ENCODE measurements around the gene FRY. TPM values are rescaled to one million over a fixed set of nuclear protein-coding genes. Genes with fewer than 3 reads are reported as not detected.

The FRY gene
- total RNA-seq, 2 donors from 2014 or later, result 122 to 165 TPM

DNA sequence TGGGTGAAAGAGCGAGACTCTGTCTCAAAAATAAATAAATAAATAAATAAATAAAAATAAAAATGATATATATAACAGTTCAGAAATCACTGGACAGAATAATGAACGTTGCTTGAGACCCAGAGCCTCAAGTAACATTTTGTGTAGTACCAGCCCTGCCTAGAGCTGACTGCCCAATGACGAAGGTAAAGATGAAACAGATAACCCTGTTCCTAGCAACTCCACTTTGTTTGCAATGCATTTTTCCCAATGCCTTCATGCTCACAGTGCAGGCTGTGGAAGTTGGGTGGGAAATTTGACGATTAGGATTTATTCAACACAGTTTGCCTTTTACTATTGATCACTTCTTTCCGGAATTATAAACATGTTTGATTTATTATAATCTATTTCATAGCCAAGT lies 22.2 kb upstream of the FRY start:
- TF ChIP-seq, protein P1, sequence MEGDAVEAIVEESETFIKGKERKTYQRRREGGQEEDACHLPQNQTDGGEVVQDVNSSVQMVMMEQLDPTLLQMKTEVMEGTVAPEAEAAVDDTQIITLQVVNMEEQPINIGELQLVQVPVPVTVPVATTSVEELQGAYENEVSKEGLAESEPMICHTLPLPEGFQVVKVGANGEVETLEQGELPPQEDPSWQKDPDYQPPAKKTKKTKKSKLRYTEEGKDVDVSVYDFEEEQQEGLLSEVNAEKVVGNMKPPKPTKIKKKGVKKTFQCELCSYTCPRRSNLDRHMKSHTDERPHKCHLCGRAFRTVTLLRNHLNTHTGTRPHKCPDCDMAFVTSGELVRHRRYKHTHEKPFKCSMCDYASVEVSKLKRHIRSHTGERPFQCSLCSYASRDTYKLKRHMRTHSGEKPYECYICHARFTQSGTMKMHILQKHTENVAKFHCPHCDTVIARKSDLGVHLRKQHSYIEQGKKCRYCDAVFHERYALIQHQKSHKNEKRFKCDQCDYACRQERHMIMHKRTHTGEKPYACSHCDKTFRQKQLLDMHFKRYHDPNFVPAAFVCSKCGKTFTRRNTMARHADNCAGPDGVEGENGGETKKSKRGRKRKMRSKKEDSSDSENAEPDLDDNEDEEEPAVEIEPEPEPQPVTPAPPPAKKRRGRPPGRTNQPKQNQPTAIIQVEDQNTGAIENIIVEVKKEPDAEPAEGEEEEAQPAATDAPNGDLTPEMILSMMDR (IDR thresholded peaks at IDR 0.05), result no peak
- Histone ChIP-seq H3K27ac (no peak overlapping the region), H3K36me3 (no peaks in the 10 kb centered on the region), H3K9me3 (no peaks in the 10 kb centered on the region), H3K4me3 (no peak overlapping the region), H3K27me3 (replicated peaks; ENCODE audit: insufficient read depth) (no peaks in the 10 kb centered on the region), H3K4me1 (ENCODE audit: control insufficient read depth in 1 of 2, low read depth in 2 of 2) (peaks cover 9 to 26% of the 10 kb centered on the region in 2 donors)
- DNase-seq (ENCODE audit: low spot score), result no peak
- no peak for ATAC-seq (ENCODE audit: insufficient number of reproducible peaks, low FRiP score, low read depth)

DNA sequence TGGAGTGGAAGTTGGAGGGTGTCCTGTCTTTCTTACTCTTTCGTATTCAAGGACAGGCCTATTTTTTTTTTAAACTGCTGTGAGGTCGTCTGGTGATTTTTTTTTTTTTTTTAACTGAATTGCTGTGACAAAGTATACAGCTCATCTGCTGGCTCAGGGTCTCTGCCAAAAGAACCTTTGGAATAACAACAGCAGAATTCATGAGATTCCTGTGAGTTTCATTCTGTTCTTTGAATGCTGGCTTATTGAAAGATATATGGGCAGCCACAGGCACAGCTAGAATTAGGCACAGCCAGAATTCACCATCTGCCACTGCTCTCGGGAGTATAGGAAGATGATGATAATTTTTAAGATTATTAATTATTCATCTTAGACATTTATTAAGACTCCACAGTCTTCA lies 21.4 kb upstream of the FRY start:
- Histone ChIP-seq H3K4me3 (no peak overlapping the region), H3K27ac (no peak overlapping the region), H3K27me3 (replicated peaks; ENCODE audit: insufficient read depth) (no peaks in the 10 kb centered on the region), H3K4me1 (ENCODE audit: control insufficient read depth in 1 of 2, low read depth in 2 of 2) (peaks cover 6 to 18% of the 10 kb centered on the region in 2 donors), H3K36me3 (no peaks in the 10 kb centered on the region), H3K9me3 (no peaks in the 10 kb centered on the region)
- ATAC-seq (ENCODE audit: insufficient number of reproducible peaks, low FRiP score, low read depth), result no peak
- no peak for DNase-seq (ENCODE audit: low spot score)
- TF ChIP-seq, protein P1 (IDR thresholded peaks at IDR 0.05), result no peak

DNA sequence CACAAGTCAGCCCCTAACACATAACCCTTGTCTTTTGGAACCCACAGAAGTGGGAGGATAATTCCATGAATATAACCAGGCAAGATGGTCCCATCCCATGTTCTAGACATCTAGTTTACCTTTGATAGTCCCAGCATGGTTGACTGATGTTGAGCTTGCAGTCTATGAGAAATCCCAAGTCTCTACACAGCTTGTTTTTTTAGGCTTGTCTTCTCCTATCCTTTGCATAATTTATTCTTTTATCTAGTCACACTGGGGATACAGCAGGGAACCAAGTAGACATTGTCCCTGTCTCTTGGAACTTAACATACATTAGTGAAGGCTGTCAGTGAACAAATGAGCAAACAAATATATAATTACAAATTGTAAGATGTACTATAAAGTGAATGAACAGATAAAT lies 19.6 kb upstream of the FRY start:
- DNase-seq (ENCODE audit: low spot score) (no peak), ATAC-seq (ENCODE audit: insufficient number of reproducible peaks, low FRiP score, low read depth) (no peak)
- H3K36me3 ChIP-seq, result no peaks in the 10 kb centered on the region
- no peaks in the 10 kb centered on the region for H3K27me3 ChIP-seq (replicated peaks; ENCODE audit: insufficient read depth)
- no peaks in the 10 kb centered on the region for H3K9me3 ChIP-seq
- H3K4me1 ChIP-seq (ENCODE audit: control insufficient read depth in 1 of 2, low read depth in 2 of 2), result peaks cover 10 to 16% of the 10 kb centered on the region in 2 donors
- H3K4me3 ChIP-seq, result no peak overlapping the region
- TF ChIP-seq, protein P1 (IDR thresholded peaks at IDR 0.05), result no peak
- no peak overlapping the region for H3K27ac ChIP-seq

DNA sequence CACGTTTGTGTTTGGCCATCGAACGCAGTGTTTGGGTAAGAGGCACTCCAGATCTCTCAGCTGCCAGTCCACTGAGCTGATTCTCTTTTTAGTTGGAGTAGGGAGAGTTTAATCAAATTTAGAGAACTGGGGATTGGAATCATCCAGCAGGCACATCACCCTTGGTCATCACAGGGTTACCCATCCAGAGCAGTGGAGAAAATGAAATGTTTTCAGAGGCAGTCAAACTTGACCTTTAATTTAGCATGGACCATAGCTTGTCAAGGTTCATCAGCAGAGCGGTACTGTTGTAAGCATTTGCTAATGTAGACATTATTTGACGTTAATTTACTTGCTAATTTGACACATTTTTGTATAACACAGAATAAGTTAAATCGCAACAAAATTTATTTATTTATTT lies 18.4 kb upstream of the FRY start:
- Histone ChIP-seq H3K9me3 (no peaks in the 10 kb centered on the region), H3K27me3 (replicated peaks; ENCODE audit: insufficient read depth) (no peaks in the 10 kb centered on the region), H3K4me3 (no peak overlapping the region), H3K36me3 (no peaks in the 10 kb centered on the region), H3K27ac (no peak overlapping the region), H3K4me1 (ENCODE audit: control insufficient read depth in 1 of 2, low read depth in 2 of 2) (peaks cover 10 to 16% of the 10 kb centered on the region in 2 donors)
- ATAC-seq (ENCODE audit: insufficient number of reproducible peaks, low FRiP score, low read depth) (no peak), DNase-seq (ENCODE audit: low spot score) (no peak)
- TF ChIP-seq, protein P1 (IDR thresholded peaks at IDR 0.05), result no peak

DNA sequence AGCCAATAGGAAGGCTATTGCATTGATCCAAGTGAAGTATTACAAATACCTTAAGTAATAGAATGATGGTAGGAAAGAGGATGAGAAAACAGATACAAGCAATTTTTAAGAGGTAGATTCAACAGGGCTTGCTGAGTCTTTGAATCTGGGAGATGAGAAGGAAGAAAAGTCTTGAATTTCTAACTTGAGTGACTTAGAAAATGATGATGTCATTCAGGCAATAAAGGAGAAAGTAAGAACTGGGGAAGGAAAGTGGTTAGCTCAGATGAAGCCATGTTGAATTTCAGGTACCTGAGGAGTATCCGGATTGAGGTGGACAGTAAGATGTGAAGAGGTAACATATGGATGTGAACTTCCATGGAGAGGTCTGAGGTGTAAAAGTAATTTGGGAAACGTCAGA lies 15.5 kb upstream of the FRY start:
- ATAC-seq (ENCODE audit: insufficient number of reproducible peaks, low FRiP score, low read depth), result no peak
- no peaks in the 10 kb centered on the region for H3K9me3 ChIP-seq
- DNase-seq (ENCODE audit: low spot score), result no peak
- no peaks in the 10 kb centered on the region for H3K36me3 ChIP-seq
- no peak overlapping the region for H3K4me3 ChIP-seq
- H3K27ac ChIP-seq, result no peak overlapping the region
- H3K27me3 ChIP-seq (replicated peaks; ENCODE audit: insufficient read depth), result no peaks in the 10 kb centered on the region
- H3K4me1 ChIP-seq (ENCODE audit: control insufficient read depth in 1 of 2, low read depth in 2 of 2), result peaks cover under 1 to 4% of the 10 kb centered on the region in 2 donors
- TF ChIP-seq, protein P1 (IDR thresholded peaks at IDR 0.05), result no peak
